HS-5 (cell line): ENCODE data around the gene ZFR.
"Not testable (repeated sequence)": the region's sequence is repeated elsewhere in the genome, so short reads cannot be mapped to it uniquely, and the experiment has no call there.

Experiments used
- DNase-seq: peaks from one replicate; pipeline ENCODE4 v3.0.0-alpha.2; 2012; ENCODE audit warnings: low read depth

Gene ZFR

GRCh38 chr5:32319926-32320543 is 124.5 kb downstream of the ZFR start:
- no peak for DNase-seq

- DNase-seq = no peak
Measured at GRCh38 chr5:32319392-32319791, 125.1 kb downstream of the ZFR start.

GRCh38 chr5:32317041-32317440 is 127.5 kb downstream of the ZFR start:
- DNase-seq = no peak

GRCh38 chr5:32315221-32316014 is 129.1 kb downstream of the ZFR start:
- no peak for DNase-seq

GRCh38 chr5:32314658-32315057 is 129.9 kb downstream of the ZFR start:
- DNase-seq = no peak

GRCh38 chr5:32314152-32314488 is 130.4 kb downstream of the ZFR start:
- not testable (repeated sequence) for DNase-seq

GRCh38 chr5:32312595-32313332 is 131.8 kb downstream of the ZFR start, which contains the start of gene MTMR12:
Gene MTMR12, minus strand, starts transcription at chr5:32312939. Its CDS starts 101 bp downstream, at chr5:32312838.
- peak; percentile 99 for DNase-seq

- no peak for DNase-seq
Measured at GRCh38 chr5:32312197-32312594, 132.3 kb downstream of the ZFR start.

- no peak for DNase-seq
Measured at GRCh38 chr5:32311404-32312196, 132.9 kb downstream of the ZFR start.

GRCh38 chr5:32309761-32310160 is 134.8 kb downstream of the ZFR start:
- no peak for DNase-seq

- DNase-seq = no peak
Measured at GRCh38 chr5:32308946-32309345, 135.6 kb downstream of the ZFR start.

- DNase-seq = no peak
Measured at GRCh38 chr5:32307769-32308194, 136.8 kb downstream of the ZFR start.

GRCh38 chr5:32304622-32305021 is 139.9 kb downstream of the ZFR start:
- no peak for DNase-seq
